OCI-LY1 (cell line): ENCODE results near the gene TNS3.

Source experiments
- EZH2 ChIP-seq: fragments of 200-600 bp; sonication (generic), shearing (Covaris generic); IDR thresholded peaks from 2 replicates; pipeline ENCODE4 v1.8.0; 2017; ENCODE audit warnings: borderline replicate concordance, mixed run types, mild to moderate bottlenecking, antibody characterized with exemption, low read length, moderate library complexity, mixed read lengths
- TF ChIP-seq, protein P1 (sequence below): fragments of 200-600 bp; sonication (generic), shearing (Covaris generic); IDR thresholded peaks from 2 replicates; pipeline ENCODE4 v1.5.1; 2017; ENCODE audit warnings: mild to moderate bottlenecking, antibody characterized with exemption, low read length, moderate library complexity, mixed read lengths

DNA sequence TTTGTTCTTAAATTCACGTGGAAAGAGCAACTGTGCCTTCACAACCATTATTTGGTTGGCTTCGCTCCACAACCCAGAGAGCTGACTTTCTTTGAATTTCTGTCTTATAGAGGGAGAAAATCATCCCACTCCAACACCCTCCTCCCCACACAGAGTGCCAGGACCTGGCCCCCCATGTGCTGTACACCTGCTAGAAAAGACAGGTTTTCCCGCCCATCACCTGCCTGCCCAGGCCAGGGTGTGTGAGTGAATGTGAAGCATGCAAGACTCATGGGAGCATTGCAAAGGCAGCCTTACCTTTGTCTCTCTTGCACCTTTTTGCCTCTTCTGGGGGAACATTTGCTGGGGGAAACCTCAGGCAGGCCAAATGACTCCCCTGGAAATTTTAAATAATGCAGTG lies 319.0 kb downstream of the TNS3 start:
- TF ChIP-seq, protein P1, sequence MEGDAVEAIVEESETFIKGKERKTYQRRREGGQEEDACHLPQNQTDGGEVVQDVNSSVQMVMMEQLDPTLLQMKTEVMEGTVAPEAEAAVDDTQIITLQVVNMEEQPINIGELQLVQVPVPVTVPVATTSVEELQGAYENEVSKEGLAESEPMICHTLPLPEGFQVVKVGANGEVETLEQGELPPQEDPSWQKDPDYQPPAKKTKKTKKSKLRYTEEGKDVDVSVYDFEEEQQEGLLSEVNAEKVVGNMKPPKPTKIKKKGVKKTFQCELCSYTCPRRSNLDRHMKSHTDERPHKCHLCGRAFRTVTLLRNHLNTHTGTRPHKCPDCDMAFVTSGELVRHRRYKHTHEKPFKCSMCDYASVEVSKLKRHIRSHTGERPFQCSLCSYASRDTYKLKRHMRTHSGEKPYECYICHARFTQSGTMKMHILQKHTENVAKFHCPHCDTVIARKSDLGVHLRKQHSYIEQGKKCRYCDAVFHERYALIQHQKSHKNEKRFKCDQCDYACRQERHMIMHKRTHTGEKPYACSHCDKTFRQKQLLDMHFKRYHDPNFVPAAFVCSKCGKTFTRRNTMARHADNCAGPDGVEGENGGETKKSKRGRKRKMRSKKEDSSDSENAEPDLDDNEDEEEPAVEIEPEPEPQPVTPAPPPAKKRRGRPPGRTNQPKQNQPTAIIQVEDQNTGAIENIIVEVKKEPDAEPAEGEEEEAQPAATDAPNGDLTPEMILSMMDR, result no peak
- no peak for TF ChIP-seq EZH2
